Measurements from ENCODE around the gene CBLB. TPM values are rescaled to one million over a fixed set of nuclear protein-coding genes. Genes with fewer than 3 reads are reported as not detected.
"Not testable (repeated sequence)": the region's sequence is repeated elsewhere in the genome, so short reads cannot be mapped to it uniquely, and the experiment has no call there.

The CBLB gene
- total RNA-seq, 4 donors from 2014 or later, result 154 to 177 (median 169) TPM

- peaks cover 0 to 38% (median 4%) of the 10 kb centered on the region in 3 donors for H3K36me3 ChIP-seq
- TF ChIP-seq EP300 (IDR thresholded peaks at IDR 0.05), result no peak
- TF ChIP-seq, protein P1, sequence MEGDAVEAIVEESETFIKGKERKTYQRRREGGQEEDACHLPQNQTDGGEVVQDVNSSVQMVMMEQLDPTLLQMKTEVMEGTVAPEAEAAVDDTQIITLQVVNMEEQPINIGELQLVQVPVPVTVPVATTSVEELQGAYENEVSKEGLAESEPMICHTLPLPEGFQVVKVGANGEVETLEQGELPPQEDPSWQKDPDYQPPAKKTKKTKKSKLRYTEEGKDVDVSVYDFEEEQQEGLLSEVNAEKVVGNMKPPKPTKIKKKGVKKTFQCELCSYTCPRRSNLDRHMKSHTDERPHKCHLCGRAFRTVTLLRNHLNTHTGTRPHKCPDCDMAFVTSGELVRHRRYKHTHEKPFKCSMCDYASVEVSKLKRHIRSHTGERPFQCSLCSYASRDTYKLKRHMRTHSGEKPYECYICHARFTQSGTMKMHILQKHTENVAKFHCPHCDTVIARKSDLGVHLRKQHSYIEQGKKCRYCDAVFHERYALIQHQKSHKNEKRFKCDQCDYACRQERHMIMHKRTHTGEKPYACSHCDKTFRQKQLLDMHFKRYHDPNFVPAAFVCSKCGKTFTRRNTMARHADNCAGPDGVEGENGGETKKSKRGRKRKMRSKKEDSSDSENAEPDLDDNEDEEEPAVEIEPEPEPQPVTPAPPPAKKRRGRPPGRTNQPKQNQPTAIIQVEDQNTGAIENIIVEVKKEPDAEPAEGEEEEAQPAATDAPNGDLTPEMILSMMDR (IDR thresholded peaks at IDR 0.05), result no peak
- TF ChIP-seq POLR2A (IDR thresholded peaks at IDR 0.05), result no peak
- 95 to 100% methylated on average over 1 of the region's 1 CpG for WGBS, 2 donors
- H3K4me3 ChIP-seq, result no peak overlapping the region
- H3K27me3 ChIP-seq, result no peaks in the 10 kb centered on the region
- H3K9me3 ChIP-seq, result peaks cover 0 to 6% (median 0%) of the 10 kb centered on the region in 4 donors
- peaks cover 0 to 13% (median 0%) of the 10 kb centered on the region in 4 donors for H3K4me1 ChIP-seq
- H3K27ac ChIP-seq, result no peak overlapping the region
- DNase-seq (ENCODE audit: low spot score in 2 of 2), result no peak
Measured at GRCh38 chr3:105731686-105732085, 137.1 kb downstream of the CBLB start.

DNA sequence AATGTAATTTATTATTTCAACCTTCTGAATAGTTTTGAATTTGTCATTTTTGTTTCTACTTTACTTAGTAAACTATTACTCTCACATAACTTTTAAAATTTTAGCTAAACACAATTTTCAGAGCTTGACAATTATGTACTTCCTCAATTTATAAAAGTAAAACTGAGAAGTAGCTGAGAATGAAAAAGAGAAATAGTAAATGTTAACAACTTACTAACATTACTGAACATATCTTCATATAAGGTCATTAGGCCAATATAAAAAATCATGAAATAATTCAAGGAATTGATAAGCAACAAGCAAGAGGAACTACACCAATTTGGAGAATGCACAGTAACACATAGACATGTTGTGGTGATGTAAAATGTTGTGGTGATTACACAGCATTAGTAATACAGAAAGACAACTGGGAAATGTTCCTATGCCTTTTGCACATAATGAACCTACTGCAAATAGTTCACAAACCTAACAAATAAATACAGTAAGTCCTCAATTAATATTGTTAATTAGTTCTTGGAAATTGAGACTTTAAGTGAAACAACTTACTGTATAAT is 137.9 kb downstream of the CBLB start:
- Histone ChIP-seq H3K27me3 (no peaks in the 10 kb centered on the region), H3K4me1 (peaks cover 0 to 13% (median 0%) of the 10 kb centered on the region in 4 donors), H3K36me3 (peaks cover 0 to 39% (median 4%) of the 10 kb centered on the region in 3 donors), H3K27ac (no peak overlapping the region), H3K4me3 (no peak overlapping the region), H3K9me3 (peaks cover 0 to 6% (median 0%) of the 10 kb centered on the region in 4 donors)
- TF ChIP-seq EP300 (IDR thresholded peaks at IDR 0.05) (no peak), POLR2A (IDR thresholded peaks at IDR 0.05) (no peak)
- TF ChIP-seq, protein P1 (IDR thresholded peaks at IDR 0.05), result no peak
- DNase-seq (ENCODE audit: low spot score in 2 of 2), result no peak

GRCh38 chr3:105729667-105730066 is 139.1 kb downstream of the CBLB start:
- no peak overlapping the region for H3K27ac ChIP-seq
- peaks cover 0 to 6% (median 0%) of the 10 kb centered on the region in 4 donors for H3K9me3 ChIP-seq
- no peak overlapping the region for H3K4me3 ChIP-seq
- peaks cover 0 to 13% (median 0%) of the 10 kb centered on the region in 4 donors for H3K4me1 ChIP-seq
- no peak for DNase-seq (ENCODE audit: low spot score in 2 of 2)
- H3K27me3 ChIP-seq, result no peaks in the 10 kb centered on the region
- no peak for TF ChIP-seq POLR2A (IDR thresholded peaks at IDR 0.05)
- no peak for TF ChIP-seq EP300 (IDR thresholded peaks at IDR 0.05)
- TF ChIP-seq, protein P1 (IDR thresholded peaks at IDR 0.05), result no peak
- peaks cover 0 to 34% (median 4%) of the 10 kb centered on the region in 3 donors for H3K36me3 ChIP-seq
- 57 to 67% methylated on average over 3 of the region's 3 CpGs for WGBS, 2 donors

DNA sequence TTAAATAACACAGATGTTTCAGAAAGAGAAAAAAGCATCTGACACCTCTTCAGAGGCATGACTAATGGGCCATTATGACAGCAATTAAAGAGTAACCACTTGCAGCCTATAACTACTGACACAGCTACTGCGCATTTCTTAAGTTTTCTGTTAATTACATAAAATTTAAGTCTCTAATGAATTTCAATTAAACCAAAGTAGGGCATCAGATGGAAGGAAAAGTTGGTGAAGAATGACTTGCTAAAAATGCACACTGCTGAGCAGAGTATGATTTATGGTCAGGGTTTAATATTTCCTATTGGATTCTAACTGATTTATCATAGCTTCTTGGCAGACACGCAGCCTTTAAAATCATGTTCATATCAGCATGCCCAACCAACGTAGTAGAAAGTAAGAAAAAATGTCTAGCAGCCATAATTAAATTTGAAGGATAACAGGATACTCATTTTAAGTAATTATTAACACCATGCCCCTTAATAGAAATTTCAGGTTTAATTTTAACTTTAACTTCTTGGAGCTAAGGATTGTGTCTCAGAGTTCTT is 140.0 kb downstream of the CBLB start:
- Histone ChIP-seq H3K27me3 (no peaks in the 10 kb centered on the region), H3K27ac (no peak overlapping the region), H3K4me1 (peaks cover 0 to 13% (median 0%) of the 10 kb centered on the region in 4 donors), H3K4me3 (no peak overlapping the region), H3K9me3 (peaks cover 0 to 6% (median 0%) of the 10 kb centered on the region in 4 donors), H3K36me3 (peaks cover 0 to 32% (median 4%) of the 10 kb centered on the region in 3 donors)
- WGBS, 2 donors, result 71 to 90% methylated on average over 3 of the region's 3 CpGs
- DNase-seq (ENCODE audit: low spot score in 2 of 2), result no peak
- TF ChIP-seq POLR2A (IDR thresholded peaks at IDR 0.05), result no peak
- TF ChIP-seq, protein P1 (IDR thresholded peaks at IDR 0.05), result no peak
- no peak for TF ChIP-seq EP300 (IDR thresholded peaks at IDR 0.05)

- WGBS, 2 donors, result 95 to 99% methylated on average over 3 of the region's 3 CpGs
- H3K27ac ChIP-seq; H3K27me3 ChIP-seq; H3K4me3 ChIP-seq; H3K9me3 ChIP-seq; DNase-seq (ENCODE audit: low spot score in 2 of 2): not testable (repeated sequence)
- peaks cover 0 to 13% (median 0%) of the 10 kb centered on the region in 4 donors for H3K4me1 ChIP-seq
- peaks cover 0 to 23% (median 4%) of the 10 kb centered on the region in 3 donors for H3K36me3 ChIP-seq
Measured at GRCh38 chr3:105727036-105727435, 141.8 kb downstream of the CBLB start.

All from tibial nerve (tissue), 4 donors.